ENCODE measurements around the gene SNRNP40. TPM values are rescaled to one million over a fixed set of nuclear protein-coding genes. Genes with fewer than 3 reads are reported as not detected.
"Not testable (repeated sequence)": the region's sequence is repeated elsewhere in the genome, so short reads cannot be mapped to it uniquely, and the experiment has no call there.

The SNRNP40 gene
- total and polyA plus RNA-seq, 2 experiments from 2014 or later: 46.9 to 59.1 TPM

DNA sequence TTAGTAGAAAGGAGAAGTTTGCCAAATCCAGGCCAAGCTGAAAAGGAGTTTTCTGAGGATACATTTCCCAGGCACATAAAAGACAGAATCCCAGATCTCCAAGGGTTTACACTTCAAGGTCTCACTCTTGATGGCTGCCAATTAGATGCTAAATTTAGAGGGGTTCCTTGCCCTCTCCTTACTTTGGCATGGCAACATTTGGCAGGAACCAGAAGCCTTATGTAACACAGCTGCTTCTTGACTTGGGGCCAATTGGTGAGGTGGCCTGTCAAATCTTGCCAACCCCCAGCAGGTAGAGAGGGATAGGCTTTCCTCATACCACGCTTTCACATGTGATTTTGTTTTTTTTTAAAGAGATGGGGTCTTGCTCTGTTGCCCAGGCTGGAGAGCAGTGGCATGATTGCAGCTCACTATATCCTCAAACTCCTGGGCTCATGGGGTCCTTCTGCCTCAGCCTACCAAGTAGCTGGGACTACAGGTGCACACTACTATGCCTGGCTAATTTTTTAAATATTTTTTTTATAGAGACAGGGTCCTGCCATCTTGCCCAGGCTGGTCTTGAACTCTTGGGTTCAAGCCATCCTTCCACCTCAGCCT is 31.7 kb downstream of the SNRNP40 start:
- WGBS (ENCODE audit: low lambda C conversion rate, missing lambda C conversion rate): 100% methylated on average over 1 of the region's 1 CpG
- Histone ChIP-seq H3K9me3 (ENCODE audit: low read depth) (no peaks in the 10 kb centered on the region), H3K27me3 (no peaks in the 10 kb centered on the region), H4K20me1 (ENCODE audit: insufficient read depth, poor library complexity, severe bottlenecking) (no peaks in the 10 kb centered on the region), H3K9me2 (replicated peaks; ENCODE audit: insufficient read depth) (no peaks in the 10 kb centered on the region), H3K27ac (no peak overlapping the region), H3K79me2 (no peaks in the 10 kb centered on the region), H3K4me2 (no peak overlapping the region), H3K36me3 (replicated peaks; ENCODE audit: insufficient read depth, low read depth) (no peaks in the 10 kb centered on the region), H3K4me3 (no peak overlapping the region), H3K4me1 (ENCODE audit: insufficient read depth) (no peaks in the 10 kb centered on the region), H2AFZ (no peak overlapping the region)
- DNase-seq (ENCODE audit: low spot score): no peak
- TF ChIP-seq EZH2phosphoT487 (IDR thresholded peaks at IDR 0.05; ENCODE audit: low read depth, severe bottlenecking, unreplicated experiment): no peak

DNA sequence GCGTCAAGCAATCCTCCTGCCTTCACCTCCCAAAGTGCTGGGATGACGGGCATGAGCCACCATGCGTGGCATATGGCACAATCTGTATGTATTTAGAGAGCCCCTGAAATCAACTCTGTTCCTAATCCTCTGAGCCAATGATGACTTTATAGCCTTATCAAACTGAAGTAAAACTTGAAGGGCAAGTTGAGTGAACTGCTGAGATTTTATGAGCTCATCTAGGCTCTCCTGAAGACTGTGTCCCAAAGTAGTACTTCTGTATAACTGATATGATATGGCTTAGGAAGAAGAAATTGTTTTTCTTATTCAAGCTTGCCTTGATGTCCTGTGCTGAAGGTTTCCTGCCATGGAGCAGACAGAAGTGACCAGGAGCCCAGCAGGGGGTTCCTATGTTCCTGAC is 33.2 kb downstream of the SNRNP40 start:
- no peaks in the 10 kb centered on the region for H3K9me3 ChIP-seq (ENCODE audit: low read depth)
- no peak for DNase-seq (ENCODE audit: low spot score)
- no peaks in the 10 kb centered on the region for H3K36me3 ChIP-seq (replicated peaks; ENCODE audit: insufficient read depth, low read depth)
- H3K27me3 ChIP-seq: no peaks in the 10 kb centered on the region
- H4K20me1 ChIP-seq (ENCODE audit: insufficient read depth, poor library complexity, severe bottlenecking): no peaks in the 10 kb centered on the region
- no peaks in the 10 kb centered on the region for H3K4me1 ChIP-seq (ENCODE audit: insufficient read depth)
- no peaks in the 10 kb centered on the region for H3K9me2 ChIP-seq (replicated peaks; ENCODE audit: insufficient read depth)
- TF ChIP-seq EZH2phosphoT487 (IDR thresholded peaks at IDR 0.05; ENCODE audit: low read depth, severe bottlenecking, unreplicated experiment) (no peak), EZH2 (IDR thresholded peaks at IDR 0.05; ENCODE audit: borderline replicate concordance) (no peak), CTCF (IDR thresholded peaks at IDR 0.05; ENCODE audit: poor library complexity) (no peak)
- no peak overlapping the region for H3K4me3 ChIP-seq
- no peak overlapping the region for H3K27ac ChIP-seq
- 98% methylated on average over 3 of the region's 3 CpGs for WGBS (ENCODE audit: low lambda C conversion rate, missing lambda C conversion rate)
- H3K4me2 ChIP-seq: no peak overlapping the region
- no peak overlapping the region for H2AFZ ChIP-seq
- no peaks in the 10 kb centered on the region for H3K79me2 ChIP-seq

GRCh38 chr1:31262393-31262792 is 34.2 kb downstream of the SNRNP40 start:
- H3K36me3 ChIP-seq (replicated peaks; ENCODE audit: insufficient read depth, low read depth); H3K27me3 ChIP-seq; DNase-seq (ENCODE audit: low spot score); H3K27ac ChIP-seq; H3K4me3 ChIP-seq; H3K9me2 ChIP-seq (replicated peaks; ENCODE audit: insufficient read depth); H3K4me2 ChIP-seq; H3K79me2 ChIP-seq; H2AFZ ChIP-seq; H3K9me3 ChIP-seq (ENCODE audit: low read depth); H3K4me1 ChIP-seq (ENCODE audit: insufficient read depth); H4K20me1 ChIP-seq (ENCODE audit: insufficient read depth, poor library complexity, severe bottlenecking): not testable (repeated sequence)
- WGBS (ENCODE audit: low lambda C conversion rate, missing lambda C conversion rate): 96% methylated on average over 5 of the region's 5 CpGs

GRCh38 chr1:31261916-31262315 is 34.7 kb downstream of the SNRNP40 start:
- 100% methylated on average over 3 of the region's 3 CpGs for WGBS (ENCODE audit: low lambda C conversion rate, missing lambda C conversion rate)
- Histone ChIP-seq H4K20me1 (ENCODE audit: insufficient read depth, poor library complexity, severe bottlenecking) (no peaks in the 10 kb centered on the region), H2AFZ (no peak overlapping the region), H3K9me3 (ENCODE audit: low read depth) (no peaks in the 10 kb centered on the region), H3K36me3 (replicated peaks; ENCODE audit: insufficient read depth, low read depth) (no peaks in the 10 kb centered on the region), H3K27ac (no peak overlapping the region), H3K79me2 (no peaks in the 10 kb centered on the region), H3K9me2 (replicated peaks; ENCODE audit: insufficient read depth) (no peaks in the 10 kb centered on the region), H3K4me1 (ENCODE audit: insufficient read depth) (no peaks in the 10 kb centered on the region), H3K4me2 (no peak overlapping the region), H3K27me3 (no peaks in the 10 kb centered on the region), H3K4me3 (no peak overlapping the region)
- TF ChIP-seq CTCF (IDR thresholded peaks at IDR 0.05; ENCODE audit: poor library complexity) (no peak), EZH2 (IDR thresholded peaks at IDR 0.05; ENCODE audit: borderline replicate concordance) (no peak), EZH2phosphoT487 (IDR thresholded peaks at IDR 0.05; ENCODE audit: low read depth, severe bottlenecking, unreplicated experiment) (no peak)
- DNase-seq (ENCODE audit: low spot score): no peak
